PFSK-1 (cell line): ENCODE results near the gene C5AR2.

Experiments
- FOXP2 ChIP-seq: optimal IDR thresholded peaks from 2 replicates; pipeline ENCODE3; 2011; ENCODE audit warnings: borderline replicate concordance, control low read depth, inconsistent platforms; ENCODE audit not compliant: insufficient read depth; ENCODE audit errors: extremely low read length, extremely low read depth
- POLR2AphosphoS5 ChIP-seq: IDR thresholded peaks from 2 replicates; pipeline ENCODE4 v1.6.1; 2012; ENCODE audit warnings: low read depth, mild to moderate bottlenecking, control low read depth, low read length, moderate library complexity
- REST ChIP-seq, 2 experiments: IDR thresholded peaks; 2 replicates each; pipeline versions ENCODE4 v1.6.1 to v1.8.0; 2011 to 2012; ENCODE audit warnings: low read depth in 2 of 2, low read length in 2 of 2, control low read depth in 1 of 2, inconsistent platforms in 1 of 2, mild to moderate bottlenecking in 1 of 2, moderate library complexity in 1 of 2; ENCODE audit not compliant: insufficient read depth in 1 of 2
- TAF1 ChIP-seq: IDR thresholded peaks from 2 replicates; pipeline ENCODE4 v1.6.1; 2012; ENCODE audit warnings: low read length, control low read depth, borderline replicate concordance; ENCODE audit not compliant: insufficient read depth

- TF ChIP-seq FOXP2 (peak; percentile 34), REST (IDR thresholded peaks at IDR 0.05; ENCODE audit: insufficient read depth in 1 of 2, low read depth in 2 of 2, low read length in 2 of 2) (no peak), POLR2AphosphoS5 (no peak), TAF1 (no peak)
These were observed 7.5 kb upstream of the C5AR2 start for GRCh38 chr19:47324502-47324901.
